SK-N-SH (cell line): ENCODE data around the gene ALDH4A1. TPM values are rescaled to one million over a fixed set of nuclear protein-coding genes. Genes with fewer than 3 reads are reported as not detected.

Source experiments
- CTCF ChIA-PET: fragments of 300-600, 350-600 bp; formaldehyde crosslinking; extraction: SDS; loops from one replicate; lab custom pipeline; 2021; lab: Yijun Ruan, JAX
- POLR2A ChIA-PET: fragments of 350-600 bp; sonication (Branson Sonifier 250); formaldehyde crosslinking; extraction: SDS; loops from one replicate; lab custom pipeline; 2020; ENCODE audit warnings: antibody characterized with exemption, inconsistent platforms; lab: Yijun Ruan, JAX
- DNase-seq: peaks from one replicate; pipeline ENCODE4 v3.0.0; 2012
- H2AFZ ChIP-seq: fragments of 200-600 bp; sonication (generic); 2 replicates; pipeline ENCODE4 v1.8.1; 2016; ENCODE audit warnings: antibody characterized with exemption, mild to moderate bottlenecking, low read depth
- H3F3A ChIP-seq: fragments of 200-600 bp; sonication (generic); replicated peaks from 2 replicates; pipeline ENCODE3; 2016; ENCODE audit warnings: antibody characterized with exemption, mild to moderate bottlenecking; ENCODE audit not compliant: insufficient read depth
- H3K27ac ChIP-seq, 2 experiments: fragments of 200-500 bp in 1 of 2; fragments of 200-600 bp in 1 of 2; sonication (Bioruptor generic) in 1 of 2; sonication (generic), shearing (Covaris generic) in 1 of 2; 2 replicates each; pipeline versions ENCODE4 v1.5.1 to v1.6.1; 2014 to 2016; ENCODE audit warnings: low read depth in 2 of 2, inconsistent platforms in 1 of 2, low read length in 1 of 2, mild to moderate bottlenecking in 1 of 2, mixed read lengths in 1 of 2
- H3K27me3 ChIP-seq: fragments of 200-600 bp; sonication (generic), shearing (Covaris generic); 2 replicates; pipeline ENCODE4 v1.6.1; 2016; ENCODE audit warnings: mixed run types; ENCODE audit not compliant: insufficient read depth
- H3K36me3 ChIP-seq, 2 experiments: fragments of 200-500 bp in 1 of 2; fragments of 200-600 bp in 1 of 2; sonication (Bioruptor generic) in 1 of 2; sonication (generic) in 1 of 2; replicated peaks in 1 of 2; 2 replicates each; pipeline versions ENCODE3 to v1.5.1; 2014 to 2016; ENCODE audit warnings: low read length in 1 of 2, mild to moderate bottlenecking in 1 of 2; ENCODE audit not compliant: insufficient read depth in 2 of 2, control insufficient read depth in 1 of 2
- H3K4me1 ChIP-seq, 2 experiments: fragments of 200-500 bp in 1 of 2; fragments of 200-600 bp in 1 of 2; sonication (Bioruptor generic) in 1 of 2; sonication (generic), shearing (Covaris generic) in 1 of 2; 2 replicates each; pipeline versions ENCODE4 v1.5.1 to v1.6.1; 2014 to 2016; ENCODE audit warnings: low read depth in 1 of 2, low read length in 1 of 2, mixed run types in 1 of 2; ENCODE audit not compliant: insufficient read depth in 2 of 2, control insufficient read depth in 1 of 2
- H3K4me2 ChIP-seq: fragments of 200-600 bp; sonication (generic), shearing (Covaris generic); 2 replicates; pipeline ENCODE4 v1.6.1; 2017; ENCODE audit warnings: mixed run types
- H3K4me3 ChIP-seq, 2 experiments: fragments of 200-500 bp in 1 of 2; fragments of 200-600 bp in 1 of 2; sonication (Bioruptor generic) in 1 of 2; sonication (generic), shearing (Covaris generic) in 1 of 2; 2 replicates each; pipeline versions ENCODE4 v1.5.1 to v1.8.1; 2014 to 2016; ENCODE audit warnings: low read depth in 2 of 2, inconsistent platforms in 1 of 2, low read length in 1 of 2, mild to moderate bottlenecking in 1 of 2, mixed read lengths in 1 of 2, moderate library complexity in 1 of 2
- H3K79me2 ChIP-seq: fragments of 200-600 bp; sonication (generic); 2 replicates; pipeline ENCODE4 v1.8.1; 2017; ENCODE audit warnings: mild to moderate bottlenecking; ENCODE audit not compliant: insufficient read depth
- H3K9ac ChIP-seq: fragments of 200-600 bp; sonication (generic); 2 replicates; pipeline ENCODE4 v1.6.1; 2017; ENCODE audit warnings: mixed run types
- H3K9me2 ChIP-seq: fragments of 200-600 bp; sonication (generic); 2 replicates; pipeline ENCODE4 v1.6.1; 2017; ENCODE audit warnings: mixed run types
- H3K9me3 ChIP-seq: fragments of 200-600 bp; sonication (generic); 2 replicates; pipeline ENCODE4 v1.6.1; 2017; ENCODE audit warnings: mixed run types, mild to moderate bottlenecking, moderate library complexity
- H4K20me1 ChIP-seq: fragments of 200-600 bp; sonication (generic); 2 replicates; pipeline ENCODE4 v1.6.1; 2017; ENCODE audit warnings: mild to moderate bottlenecking, mixed run types; ENCODE audit not compliant: insufficient read depth
- CHD2 ChIP-seq: fragments of 150-350 bp; IDR thresholded peaks from 2 replicates; pipeline ENCODE4 v1.6.1; 2018; ENCODE audit warnings: low read length; ENCODE audit not compliant: partially characterized antibody
- ELF1 ChIP-seq: IDR thresholded peaks from 2 replicates; pipeline ENCODE4 v1.4.0; 2012
- EZH2phosphoT487 ChIP-seq: fragments of 200-600 bp; sonication (generic); IDR thresholded peaks from 2 replicates; pipeline ENCODE4 v1.6.1; 2017; ENCODE audit warnings: low read depth, mixed run types, mild to moderate bottlenecking, antibody characterized with exemption, moderate library complexity, borderline replicate concordance
- FOSL2 ChIP-seq: IDR thresholded peaks from 2 replicates; pipeline ENCODE4 v1.4.0; 2012; ENCODE audit warnings: low read depth, mild to moderate bottlenecking, moderate library complexity, borderline replicate concordance
- FOXJ3 ChIP-seq: sonication (generic); formaldehyde crosslinking; IDR thresholded peaks from 2 replicates; pipeline ENCODE4 v1.5.1; 2020; ENCODE audit warnings: mild to moderate bottlenecking, missing genetic modification reagents
- FOXM1 ChIP-seq: IDR thresholded peaks from 2 replicates; pipeline ENCODE4 v1.4.0; 2012; ENCODE audit warnings: low read depth, mild to moderate bottlenecking
- IRF3 ChIP-seq: fragments of 150-350 bp; IDR thresholded peaks from 2 replicates; pipeline ENCODE4 v1.6.1; 2016; ENCODE audit warnings: mild to moderate bottlenecking, low read depth, low read length
- JUND ChIP-seq: IDR thresholded peaks from 2 replicates; pipeline ENCODE4 v1.4.0; 2012
- MEF2A ChIP-seq: IDR thresholded peaks from 2 replicates; pipeline ENCODE4 v1.4.0; 2012; ENCODE audit warnings: low read depth, borderline replicate concordance
- MXI1 ChIP-seq: IDR thresholded peaks from 2 replicates; pipeline ENCODE4 v1.6.1; 2012; ENCODE audit warnings: mild to moderate bottlenecking, low read depth, low read length, improper control_type of control experiment
- NFIC ChIP-seq: IDR thresholded peaks from 2 replicates; pipeline ENCODE4 v1.4.0; 2012; ENCODE audit warnings: borderline replicate concordance
- NRF1 ChIP-seq: IDR thresholded peaks from 2 replicates; pipeline ENCODE4 v1.6.1; 2012; ENCODE audit warnings: low read depth, mild to moderate bottlenecking, low read length
- PBX3 ChIP-seq: IDR thresholded peaks from 2 replicates; pipeline ENCODE4; 2012
- POLR2AphosphoS5 ChIP-seq: IDR thresholded peaks from 2 replicates; pipeline ENCODE4 v1.6.1; 2012; ENCODE audit warnings: low read depth, low read length
- RCOR1 ChIP-seq: fragments of 150-350 bp; IDR thresholded peaks from 2 replicates; pipeline ENCODE4 v1.6.1; 2017; ENCODE audit warnings: antibody characterized with exemption, low read length
- RFX5 ChIP-seq: IDR thresholded peaks from 2 replicates; pipeline ENCODE4 v1.6.1; 2012; ENCODE audit warnings: mild to moderate bottlenecking, improper control_type of control experiment, low read length
- SMC3 ChIP-seq: IDR thresholded peaks from 2 replicates; pipeline ENCODE4 v1.6.1; 2012; ENCODE audit warnings: low read depth, low read length, improper control_type of control experiment
- TAF1 ChIP-seq: IDR thresholded peaks from 2 replicates; pipeline ENCODE4 v1.6.1; 2012; ENCODE audit warnings: low read depth, mild to moderate bottlenecking, low read length, moderate library complexity, borderline replicate concordance
- TCF12 ChIP-seq: IDR thresholded peaks from 2 replicates; pipeline ENCODE4 v1.4.0; 2012
- USF1 ChIP-seq: IDR thresholded peaks from 2 replicates; pipeline ENCODE4 v1.4.0; 2012; ENCODE audit warnings: low read depth, borderline replicate concordance
- USF2 ChIP-seq: fragments of 150-350 bp; IDR thresholded peaks from 2 replicates; pipeline ENCODE4 v1.6.1; 2017; ENCODE audit warnings: antibody characterized with exemption, low read length, low read depth, borderline replicate concordance
- WGBS: methylation state at CpG from one replicate; pipeline ENCODE4 v1.1.6; 2017; ENCODE audit warnings: low lambda C conversion rate; 5-methylcytosine and 5-hydroxymethylcytosine counted together
- polyA plus RNA-seq, 3 experiments: library from polyadenylated mRNA; depleted of rRNA; stranded (reverse); fragments of >200 nt; gene quantifications; 2 replicates each; pipeline ENCODE4 v1.2.3, GENCODE V29; 2012

ALDH4A1 gene
- polyA plus RNA-seq, 1 of the 3 experiments (the other 2 are of a cell fraction) = 18.5 TPM

GRCh38 chr1:18880585-18880984 is 21.8 kb downstream of the ALDH4A1 start:
- H3F3A ChIP-seq = no peaks in the 10 kb centered on the region

GRCh38 chr1:18879791-18880309 is 22.5 kb downstream of the ALDH4A1 start:
- Histone ChIP-seq H3K4me2 (no peak overlapping the region), H4K20me1 (no peaks in the 10 kb centered on the region), H3K36me3 (peaks cover 0 to 3% of the 10 kb centered on the region in 2 experiments), H3K27ac (no peak overlapping the region), H3K4me1 (peaks cover 0 to 8% of the 10 kb centered on the region in 2 experiments; a peak in 1 of 4 replicates), H3F3A (no peaks in the 10 kb centered on the region), H3K9ac (no peak overlapping the region), H2AFZ (no peak overlapping the region), H3K79me2 (no peaks in the 10 kb centered on the region), H3K9me2 (no peaks in the 10 kb centered on the region), H3K4me3 (no peak overlapping the region), H3K9me3 (no peaks in the 10 kb centered on the region), H3K27me3 (no peaks in the 10 kb centered on the region)
- ChIA-PET CTCF (interaction anchor here (1.4 to 25.9 kb wide), 3 partner anchors 31 to 294 kb away, joined by 4 to 350 read pairs (median 134); no protein-coding TSS in a partner anchor), POLR2A (no interaction called here)
- peak; percentile 71 for DNase-seq
- whole genome bisulfite sequencing = 72% methylated on average over 16 of the region's 21 CpGs
- TF ChIP-seq NFIC (no peak), FOXM1 (no peak), USF1 (no peak), POLR2AphosphoS5 (no peak), USF2 (no peak), ELF1 (no peak), TCF12 (no peak), EZH2phosphoT487 (no peak), NRF1 (no peak), TAF1 (no peak), CHD2 (no peak), MXI1 (no peak), PBX3 (no peak), JUND (no peak), FOXJ3 (CRISPR knock-in tag) (no peak), RFX5 (no peak), MEF2A (no peak), IRF3 (no peak), FOSL2 (no peak), RCOR1 (no peak)

More at GRCh38 chr1:18880585-18880984, 21.8 kb downstream of the ALDH4A1 start:
- Histone ChIP-seq H3K4me1 (peaks cover 0 to 8% of the 10 kb centered on the region in 2 experiments; a peak in 1 of 4 replicates), H3K4me3 (no peak overlapping the region), H3K9me3 (no peaks in the 10 kb centered on the region), H3K9me2 (no peaks in the 10 kb centered on the region), H3K36me3 (peaks cover 0 to 3% of the 10 kb centered on the region in 2 experiments), H3K79me2 (no peaks in the 10 kb centered on the region), H3K27ac (no peak overlapping the region), H4K20me1 (no peaks in the 10 kb centered on the region), H3K27me3 (no peaks in the 10 kb centered on the region)
- POLR2A ChIA-PET = no interaction called here
- DNase-seq = no peak
- TF ChIP-seq SMC3 = no peak
- TF ChIP-seq, all 33 proteins: peak for 0
- H2AFZ ChIP-seq = no peak overlapping the region
- H3K4me2 ChIP-seq = no peak overlapping the region
- WGBS = 100% methylated on average over 1 of the region's 1 CpG
- H3K9ac ChIP-seq = no peak overlapping the region
- CTCF ChIA-PET = interaction anchor here (1.4 to 25.9 kb wide), 3 partner anchors 30 to 294 kb away, joined by 4 to 350 read pairs (median 134); no protein-coding TSS in a partner anchor
